ENCODE data around the gene SEMA4D.

SEMA4D gene

GRCh38 chr9:89534515-89535287 lies 36.8 kb upstream of the SEMA4D start:
- TF ChIP-seq CTCF (conservative IDR thresholded peaks at IDR 0.05; ENCODE audit: low read depth, low read length), result no peak
- DNase-seq (ENCODE audit: low read depth), result no peak

GRCh38 chr9:89533411-89534095 lies 35.6 kb upstream of the SEMA4D start:
- no peak for DNase-seq (ENCODE audit: low read depth)
- no peak for TF ChIP-seq CTCF (conservative IDR thresholded peaks at IDR 0.05; ENCODE audit: low read depth, low read length)
- H3K4me3 ChIP-seq (ENCODE audit: low read depth, low read length), result no peak overlapping the region

More at GRCh38 chr9:89534515-89535287, 36.8 kb upstream of the SEMA4D start:
- no peak overlapping the region for H3K4me3 ChIP-seq (ENCODE audit: low read depth, low read length)

- H3K4me3 ChIP-seq (ENCODE audit: low read depth, low read length), result no peak overlapping the region
- no peak for TF ChIP-seq CTCF (conservative IDR thresholded peaks at IDR 0.05; ENCODE audit: low read depth, low read length)
- DNase-seq (ENCODE audit: low read depth), result no peak
Observed at GRCh38 chr9:89532944-89533343, 35.0 kb upstream of the SEMA4D start.

GRCh38 chr9:89532478-89532877 lies 34.6 kb upstream of the SEMA4D start:
- TF ChIP-seq CTCF (conservative IDR thresholded peaks at IDR 0.05; ENCODE audit: low read depth, low read length), result no peak
- no peak for DNase-seq (ENCODE audit: low read depth)
- H3K4me3 ChIP-seq (ENCODE audit: low read depth, low read length), result no peak overlapping the region

- DNase-seq (ENCODE audit: low read depth), result no peak
- H3K4me3 ChIP-seq (ENCODE audit: low read depth, low read length), result no peak overlapping the region
- TF ChIP-seq CTCF (conservative IDR thresholded peaks at IDR 0.05; ENCODE audit: low read depth, low read length), result no peak
Observed at GRCh38 chr9:89531766-89532165, 33.9 kb upstream of the SEMA4D start.

GRCh38 chr9:89530726-89531125 lies 32.8 kb upstream of the SEMA4D start:
- no peak for DNase-seq (ENCODE audit: low read depth)
- no peak overlapping the region for H3K4me3 ChIP-seq (ENCODE audit: low read depth, low read length)
- no peak for TF ChIP-seq CTCF (conservative IDR thresholded peaks at IDR 0.05; ENCODE audit: low read depth, low read length)

Data from choroid plexus epithelial cell (primary cell).